ENCODE data around the gene SOX10.

Gene SOX10

GRCh38 chr22:38023045-38023444, 38.7 kb upstream of the SOX10 start (continued):
- TF ChIP-seq ZFP3 (tag by site-specific recombination; IDR thresholded peaks at IDR 0.05; ENCODE audit: low read depth): no peak

- POLR2A ChIA-PET: no interaction called here
- H3K9me3 ChIP-seq (ENCODE audit: control insufficient read depth, insufficient read depth, low read depth, low read length): no peaks in the 10 kb centered on the region
- H3K27ac ChIP-seq (ENCODE audit: extremely low read depth, low read depth, low read length): no peak overlapping the region
- no peaks in the 10 kb centered on the region for H3K4me1 ChIP-seq (ENCODE audit: control insufficient read depth, insufficient read depth, low read length)
- no peaks in the 10 kb centered on the region for H3K36me3 ChIP-seq (ENCODE audit: control insufficient read depth in 2 of 2, insufficient read depth in 1 of 2, low read length in 2 of 2)
- CTCF ChIA-PET: interaction anchor here (0.5 to 1.5 kb wide), 2 partner anchors 31 to 80 kb away, joined by 4 to 6 read pairs; no protein-coding TSS in a partner anchor
- H3K4me3 ChIP-seq (ENCODE audit: low read depth, low read length): no peak overlapping the region
- TF ChIP-seq BCL11B (tag by site-specific recombination; IDR thresholded peaks at IDR 0.05; ENCODE audit: low read depth) (no peak), ZFP41 (tag by site-specific recombination; IDR thresholded peaks at IDR 0.05; ENCODE audit: borderline replicate concordance) (no peak), ZNF791 (tag by site-specific recombination; IDR thresholded peaks at IDR 0.05) (no peak), ATF2 (tag by site-specific recombination; IDR thresholded peaks at IDR 0.05; ENCODE audit: low read depth) (no peak), ZBTB1 (tag by site-specific recombination; IDR thresholded peaks at IDR 0.05) (no peak), ZNF623 (tag by site-specific recombination; IDR thresholded peaks at IDR 0.05) (no peak), ZBTB49 (tag by site-specific recombination; IDR thresholded peaks at IDR 0.05; ENCODE audit: low read depth) (no peak), ZSCAN18 (tag by site-specific recombination; IDR thresholded peaks at IDR 0.05) (no peak), ZBTB48 (tag by site-specific recombination; IDR thresholded peaks at IDR 0.05) (no peak), ZNF341 (tag by site-specific recombination; IDR thresholded peaks at IDR 0.05; ENCODE audit: low read depth) (no peak), ZFP3 (tag by site-specific recombination; IDR thresholded peaks at IDR 0.05; ENCODE audit: low read depth) (no peak), ZNF768 (tag by site-specific recombination; IDR thresholded peaks at IDR 0.05) (no peak), ZNF704 (tag by site-specific recombination; IDR thresholded peaks at IDR 0.05) (no peak), ZNF600 (tag by site-specific recombination; IDR thresholded peaks at IDR 0.05) (no peak), ZNF157 (tag by site-specific recombination; IDR thresholded peaks at IDR 0.05) (no peak), ZNF174 (tag by site-specific recombination; IDR thresholded peaks at IDR 0.05) (no peak), ZNF280C (tag by site-specific recombination; IDR thresholded peaks at IDR 0.05) (no peak), GFI1B (tag by site-specific recombination; IDR thresholded peaks at IDR 0.05) (no peak), ZNF560 (tag by site-specific recombination; IDR thresholded peaks at IDR 0.05; ENCODE audit: borderline replicate concordance) (no peak), OSR2 (tag by site-specific recombination; IDR thresholded peaks at IDR 0.05) (no peak)
Measured at GRCh38 chr22:38021206-38021605, 36.9 kb upstream of the SOX10 start.
